Suprapubic skin (tissue), 4 donors: ENCODE measurements around the gene CLSTN2. TPM values are rescaled to one million over a fixed set of nuclear protein-coding genes. Genes with fewer than 3 reads are reported as not detected.

Experiments
- DNase-seq, 2 donors: peaks; one replicate each; pipeline ENCODE4 v3.0.0-alpha.2; 2019; ENCODE audit warnings: low spot score in 2 of 2
- H3K27ac ChIP-seq: fragments of 200-600 bp; sonication (generic); one replicate; pipeline ENCODE4 v1.5.1; 2019
- H3K27me3 ChIP-seq: fragments of 200-600 bp; sonication (generic); one replicate; pipeline ENCODE4 v1.5.1; 2019
- H3K36me3 ChIP-seq: fragments of 200-600 bp; sonication (generic); one replicate; pipeline ENCODE4 v1.5.1; 2019
- H3K4me1 ChIP-seq: fragments of 200-600 bp; sonication (generic); one replicate; pipeline ENCODE4 v1.5.1; 2019
- H3K4me3 ChIP-seq: fragments of 200-600 bp; sonication (generic); one replicate; pipeline ENCODE4 v1.5.1; 2019; ENCODE audit warnings: mild to moderate bottlenecking
- H3K9me3 ChIP-seq: fragments of 200-600 bp; sonication (generic); one replicate; pipeline ENCODE4 v1.5.1; 2019
- CTCF ChIP-seq, 2 donors: fragments of 200-600 bp in 1 of 2; fragments of 450-650 bp in 1 of 2; sonication (generic) in 1 of 2; IDR thresholded peaks; one replicate each; pipeline ENCODE4 v1.5.1; 2016 to 2019; ENCODE audit warnings: antibody characterized with exemption in 2 of 2, mild to moderate bottlenecking in 1 of 2, moderate library complexity in 1 of 2
- EP300 ChIP-seq: sonication (generic); formaldehyde crosslinking; IDR thresholded peaks from one replicate; pipeline ENCODE4 v1.6.1; 2017; ENCODE audit warnings: antibody characterized with exemption
- POLR2A ChIP-seq, 2 donors: fragments of 450-650 bp; IDR thresholded peaks; one replicate each; pipeline ENCODE4 v1.6.1; 2017; ENCODE audit warnings: antibody characterized with exemption in 2 of 2, mild to moderate bottlenecking in 2 of 2, moderate library complexity in 2 of 2
- POLR2AphosphoS5 ChIP-seq, 3 donors: sonication (generic); formaldehyde crosslinking; IDR thresholded peaks; one replicate each; pipeline ENCODE4 v1.6.1; 2017; ENCODE audit warnings: antibody characterized with exemption in 3 of 3
- WGBS: methylation state at CpG from one replicate; pipeline ENCODE4 v1.1.5; 2018; 5-methylcytosine and 5-hydroxymethylcytosine counted together
- total RNA-seq, 4 donors: library from RNA; depleted of rRNA; stranded (reverse); fragments of >200 nt; gene quantifications; one replicate each; pipeline ENCODE4 v1.1.0, GENCODE V29; 2016

Gene CLSTN2
- total RNA-seq, 4 donors from 2014 or later = 4.3 to 14.1 (median 7.4) TPM

GRCh38 chr3:140472306-140473020 is 537.5 kb downstream of the CLSTN2 start:
- WGBS = 91% methylated on average over 3 of the region's 3 CpGs
- H3K27me3 ChIP-seq = no peaks in the 10 kb centered on the region
- no peak for DNase-seq
- H3K36me3 ChIP-seq = no peaks in the 10 kb centered on the region
- no peak for TF ChIP-seq POLR2AphosphoS5 (IDR thresholded peaks at IDR 0.05)
- TF ChIP-seq CTCF (IDR thresholded peaks at IDR 0.05) = no peak
- TF ChIP-seq EP300 = no peak
- no peak for TF ChIP-seq POLR2A (IDR thresholded peaks at IDR 0.05)
- H3K9me3 ChIP-seq = no peaks in the 10 kb centered on the region
- H3K4me3 ChIP-seq = no peak overlapping the region
- no peaks in the 10 kb centered on the region for H3K4me1 ChIP-seq
- no peak overlapping the region for H3K27ac ChIP-seq

GRCh38 chr3:140487566-140487965 is 552.6 kb downstream of the CLSTN2 start:
- Histone ChIP-seq H3K4me1 (no peaks in the 10 kb centered on the region), H3K9me3 (no peaks in the 10 kb centered on the region), H3K36me3 (no peaks in the 10 kb centered on the region), H3K4me3 (no peak overlapping the region), H3K27ac (no peak overlapping the region), H3K27me3 (no peaks in the 10 kb centered on the region)
- TF ChIP-seq POLR2AphosphoS5 (IDR thresholded peaks at IDR 0.05) = no peak
- no peak for TF ChIP-seq POLR2A (IDR thresholded peaks at IDR 0.05)
- TF ChIP-seq CTCF (IDR thresholded peaks at IDR 0.05) = no peak
- TF ChIP-seq EP300 = no peak
- no peak for DNase-seq
- WGBS = 63% methylated on average over 1 of the region's 1 CpG

GRCh38 chr3:140493271-140493670 is 558.3 kb downstream of the CLSTN2 start:
- 79% methylated on average over 1 of the region's 1 CpG for WGBS
- no peak for TF ChIP-seq POLR2A (IDR thresholded peaks at IDR 0.05)
- TF ChIP-seq EP300 = no peak
- no peak for TF ChIP-seq POLR2AphosphoS5 (IDR thresholded peaks at IDR 0.05)
- Histone ChIP-seq H3K4me3 (no peak overlapping the region), H3K27ac (no peak overlapping the region), H3K36me3 (no peaks in the 10 kb centered on the region), H3K27me3 (no peaks in the 10 kb centered on the region), H3K9me3 (no peaks in the 10 kb centered on the region), H3K4me1 (no peaks in the 10 kb centered on the region)
- no peak for DNase-seq

- no peak overlapping the region for H3K27ac ChIP-seq
Observed at GRCh38 chr3:140494970-140495369, 560.0 kb downstream of the CLSTN2 start.

GRCh38 chr3:140497331-140497730 is 562.3 kb downstream of the CLSTN2 start:
- TF ChIP-seq POLR2A (IDR thresholded peaks at IDR 0.05) (no peak), POLR2AphosphoS5 (IDR thresholded peaks at IDR 0.05) (no peak), EP300 (no peak), CTCF (IDR thresholded peaks at IDR 0.05) (no peak)
- no peak overlapping the region for H3K4me3 ChIP-seq
- no peaks in the 10 kb centered on the region for H3K27me3 ChIP-seq
- no peaks in the 10 kb centered on the region for H3K4me1 ChIP-seq
- no peaks in the 10 kb centered on the region for H3K9me3 ChIP-seq
- 89% methylated on average over 9 of the region's 11 CpGs for WGBS
- no peaks in the 10 kb centered on the region for H3K36me3 ChIP-seq
- DNase-seq = no peak
- no peak overlapping the region for H3K27ac ChIP-seq

More at GRCh38 chr3:140494970-140495369, 560.0 kb downstream of the CLSTN2 start:
- Histone ChIP-seq H3K4me3 (no peak overlapping the region), H3K4me1 (no peaks in the 10 kb centered on the region), H3K9me3 (no peaks in the 10 kb centered on the region), H3K27me3 (no peaks in the 10 kb centered on the region), H3K36me3 (no peaks in the 10 kb centered on the region)
- DNase-seq = no peak
- WGBS = 72% methylated on average over 2 of the region's 2 CpGs
- TF ChIP-seq POLR2AphosphoS5 (IDR thresholded peaks at IDR 0.05) (no peak), CTCF (IDR thresholded peaks at IDR 0.05) (no peak), POLR2A (IDR thresholded peaks at IDR 0.05) (no peak), EP300 (no peak)
